Breast epithelium (tissue), 4 donors: ENCODE results near the gene THBD. TPM values are rescaled to one million over a fixed set of nuclear protein-coding genes. Genes with fewer than 3 reads are reported as not detected.

Source experiments
- DNase-seq, 2 donors: peaks; one replicate each; pipeline ENCODE4 v3.0.0-alpha.2; 2019; ENCODE audit warnings: low spot score in 2 of 2
- H3K27ac ChIP-seq, 2 donors: fragments of 200-600 bp; sonication (generic) in 1 of 2; one replicate each; pipeline ENCODE4 v1.5.1; 2016 to 2019; ENCODE audit warnings: mild to moderate bottlenecking in 1 of 2
- H3K27me3 ChIP-seq, 2 donors: fragments of 200-600 bp; sonication (generic) in 1 of 2; one replicate each; pipeline versions ENCODE4 v1.5.1 to v1.6.0; 2017 to 2019; ENCODE audit warnings: control low read depth in 1 of 2, mild to moderate bottlenecking in 1 of 2
- H3K36me3 ChIP-seq: fragments of 200-600 bp; one replicate; pipeline ENCODE4 v1.5.1; 2019
- H3K4me1 ChIP-seq, 2 donors: fragments of 200-600 bp; sonication (generic); one replicate each; pipeline ENCODE4 v1.5.1; 2016 to 2019; ENCODE audit warnings: control low read depth in 1 of 2
- H3K4me3 ChIP-seq, 3 donors: fragments of 200-600 bp; sonication (generic); 1 replicate in 2 of 3; 2 replicates in 1 of 3; pipeline ENCODE4 v1.5.1; 2016 to 2019; ENCODE audit warnings: mild to moderate bottlenecking in 3 of 3, moderate library complexity in 2 of 3
- H3K9me3 ChIP-seq, 2 donors: fragments of 200-600 bp; sonication (generic) in 1 of 2; one replicate each; pipeline ENCODE4 v1.5.1; 2016 to 2019; ENCODE audit warnings: control low read depth in 1 of 2
- CTCF ChIP-seq, 3 donors: fragments of 450-650 bp; IDR thresholded peaks; one replicate each; pipeline ENCODE4 v1.5.1; 2016 to 2017; ENCODE audit warnings: antibody characterized with exemption in 3 of 3, mild to moderate bottlenecking in 3 of 3, moderate library complexity in 3 of 3
- POLR2A ChIP-seq: fragments of 450-650 bp; IDR thresholded peaks from one replicate; pipeline ENCODE4 v1.6.1; 2016; ENCODE audit warnings: antibody characterized with exemption, mild to moderate bottlenecking, moderate library complexity
- POLR2AphosphoS5 ChIP-seq, 3 donors: sonication (generic); formaldehyde crosslinking; IDR thresholded peaks; one replicate each; pipeline ENCODE4 v1.6.1; 2017; ENCODE audit warnings: antibody characterized with exemption in 3 of 3
- intact Hi-C: fragments of 100-400 bp; cut with DNase I; formaldehyde crosslinking; loops from one replicate; pipeline ENCODE4 v1.15.1; 2023; ENCODE audit warnings: low total_unique reads
- total RNA-seq, 3 donors: library from RNA; depleted of rRNA; stranded (reverse); fragments of >200 nt; gene quantifications; one replicate each; pipeline ENCODE4 v1.1.0, GENCODE V29; 2016

THBD gene
- total RNA-seq, 3 donors from 2014 or later: 22.6 to 44.2 (median 28.2) TPM

DNA sequence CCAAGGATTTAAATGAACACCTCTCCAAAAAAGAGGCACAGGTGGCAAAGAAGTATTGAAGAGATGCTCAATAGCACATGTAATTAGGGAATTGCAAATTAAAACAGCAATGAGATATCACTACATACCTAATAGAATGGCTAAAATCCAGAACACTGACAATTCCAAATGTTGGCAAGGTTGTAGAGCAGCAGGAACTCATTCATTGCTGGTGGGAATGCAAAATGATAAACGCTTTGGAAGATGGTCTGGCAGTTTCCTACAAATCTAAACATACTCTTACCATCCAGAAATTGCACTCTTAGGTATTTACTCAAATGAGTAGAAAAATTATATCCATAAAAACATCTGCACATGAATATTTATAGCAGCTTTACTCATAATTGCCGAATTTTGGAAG is 19.6 kb upstream of the THBD start:
- intact Hi-C loops: no loop called here
- Histone ChIP-seq H3K27ac (no peak overlapping the region), H3K36me3 (no peaks in the 10 kb centered on the region), H3K4me3 (no peak overlapping the region), H3K4me1 (no peaks in the 10 kb centered on the region), H3K27me3 (no peaks in the 10 kb centered on the region), H3K9me3 (no peaks in the 10 kb centered on the region)
- no peak for TF ChIP-seq POLR2A
- TF ChIP-seq CTCF (IDR thresholded peaks at IDR 0.05): no peak
- no peak for TF ChIP-seq POLR2AphosphoS5 (IDR thresholded peaks at IDR 0.05)
- no peak for DNase-seq

GRCh38 chr20:23068283-23068682 is 18.8 kb upstream of the THBD start:
- TF ChIP-seq POLR2A (no peak), POLR2AphosphoS5 (IDR thresholded peaks at IDR 0.05) (no peak), CTCF (IDR thresholded peaks at IDR 0.05) (no peak)
- Histone ChIP-seq H3K27me3 (no peaks in the 10 kb centered on the region), H3K27ac (no peak overlapping the region), H3K9me3 (no peaks in the 10 kb centered on the region), H3K36me3 (no peaks in the 10 kb centered on the region), H3K4me1 (no peaks in the 10 kb centered on the region), H3K4me3 (no peak overlapping the region)
- DNase-seq: no peak
- intact Hi-C loops: no loop called here

GRCh38 chr20:23066772-23067171 is 17.3 kb upstream of the THBD start:
- no peaks in the 10 kb centered on the region for H3K36me3 ChIP-seq
- no peak for DNase-seq
- no peaks in the 10 kb centered on the region for H3K4me1 ChIP-seq
- no peak overlapping the region for H3K4me3 ChIP-seq
- intact Hi-C loops: no loop called here
- no peak overlapping the region for H3K27ac ChIP-seq
- H3K9me3 ChIP-seq: no peaks in the 10 kb centered on the region
- no peak for TF ChIP-seq POLR2A
- no peak for TF ChIP-seq CTCF (IDR thresholded peaks at IDR 0.05)
- no peak for TF ChIP-seq POLR2AphosphoS5 (IDR thresholded peaks at IDR 0.05)
- no peaks in the 10 kb centered on the region for H3K27me3 ChIP-seq

DNA sequence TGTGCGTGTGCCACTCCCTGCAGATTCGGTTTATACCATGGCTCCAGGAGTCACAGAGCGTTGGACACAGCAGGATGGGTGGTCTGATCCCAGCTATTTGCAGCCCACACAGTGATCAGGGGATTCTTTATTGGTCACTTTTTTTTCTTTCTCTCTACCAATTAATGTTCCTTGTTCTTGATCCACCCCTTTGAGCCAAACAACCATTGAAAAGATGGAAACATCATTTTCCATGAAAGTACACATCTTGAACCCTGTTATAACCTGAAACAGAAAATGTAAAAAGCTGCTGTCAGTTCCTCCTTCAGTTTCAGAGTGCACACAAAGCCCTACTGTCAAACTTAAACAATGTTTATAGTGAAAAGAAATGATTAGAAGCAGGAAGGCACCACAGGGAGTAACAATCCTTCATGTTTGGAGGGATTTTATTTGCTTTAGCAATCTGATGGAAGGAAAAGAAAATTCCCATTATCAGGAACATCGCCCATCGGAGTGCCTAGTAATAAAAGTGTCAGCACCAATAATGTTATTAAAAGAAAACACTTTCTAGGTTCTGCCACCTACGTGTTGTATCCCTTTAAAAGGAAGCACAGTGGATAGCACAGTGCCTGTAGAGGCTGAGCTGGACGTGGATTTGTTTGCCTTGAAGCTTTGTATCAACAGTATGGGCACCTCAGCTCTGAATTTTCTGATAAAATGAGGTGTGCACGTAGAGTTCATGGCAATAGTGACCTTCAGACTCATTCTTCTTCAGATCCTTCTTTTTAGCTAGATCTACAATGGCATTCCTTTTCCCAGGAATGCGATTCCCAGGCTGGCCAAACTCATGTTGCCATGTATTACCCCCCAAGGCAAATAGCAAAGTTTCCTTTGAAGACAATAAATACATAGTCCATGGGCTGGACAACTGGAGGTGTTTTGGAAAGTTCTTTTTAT is 16.1 kb upstream of the THBD start:
- Histone ChIP-seq H3K9me3 (no peaks in the 10 kb centered on the region), H3K4me1 (no peaks in the 10 kb centered on the region), H3K27ac (no peak overlapping the region), H3K4me3 (no peak overlapping the region), H3K27me3 (no peaks in the 10 kb centered on the region), H3K36me3 (no peaks in the 10 kb centered on the region)
- intact Hi-C loops: no loop called here
- TF ChIP-seq POLR2A (no peak), CTCF (IDR thresholded peaks at IDR 0.05) (no peak), POLR2AphosphoS5 (IDR thresholded peaks at IDR 0.05) (no peak)
- no peak for DNase-seq

DNA sequence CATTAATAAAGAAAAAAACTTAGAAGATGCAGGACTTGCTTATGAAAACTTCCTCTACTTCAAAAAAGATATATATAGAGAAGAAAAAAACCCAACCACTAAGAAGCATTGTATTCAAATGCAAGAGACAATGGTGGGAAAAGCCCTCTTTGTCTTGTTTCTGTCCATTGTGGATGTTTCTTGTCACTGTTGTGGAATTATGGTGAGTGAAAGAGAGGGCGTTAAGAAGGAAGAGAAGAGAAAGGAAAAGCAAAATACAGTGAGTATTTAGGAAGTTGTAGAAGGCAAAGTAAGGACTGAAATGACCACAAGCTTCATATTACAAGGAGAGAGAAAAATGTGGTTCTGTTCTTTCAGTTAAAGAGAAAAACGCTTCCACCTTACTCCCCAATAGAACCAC is 14.1 kb upstream of the THBD start:
- no peaks in the 10 kb centered on the region for H3K4me1 ChIP-seq
- no peak overlapping the region for H3K27ac ChIP-seq
- TF ChIP-seq POLR2AphosphoS5 (IDR thresholded peaks at IDR 0.05): no peak
- TF ChIP-seq CTCF (IDR thresholded peaks at IDR 0.05): no peak
- no peak for TF ChIP-seq POLR2A
- DNase-seq: no peak
- H3K9me3 ChIP-seq: no peaks in the 10 kb centered on the region
- no peak overlapping the region for H3K4me3 ChIP-seq
- no peaks in the 10 kb centered on the region for H3K36me3 ChIP-seq
- H3K27me3 ChIP-seq: no peaks in the 10 kb centered on the region
- intact Hi-C loops: no loop called here
